Keratinocyte (primary cell): Measurements from ENCODE around the gene ZNF804B. TPM values are rescaled to one million over a fixed set of nuclear protein-coding genes. Genes with fewer than 3 reads are reported as not detected.

Experiments used
- DNase-seq: peaks from one replicate; pipeline ENCODE4 v3.0.0-alpha.2; 2011; ENCODE audit warnings: low read depth, missing footprints, low spot score
- FAIRE-seq: peaks from 2 replicates; lab custom pipeline; 2011; peaks lifted over from hg19 to GRCh38; lab: Jason Lieb, UNC
- H2AFZ ChIP-seq: 2 replicates; pipeline ENCODE4 v1.6.0; 2012; ENCODE audit warnings: low read length, control low read depth, inconsistent platforms; ENCODE audit not compliant: control insufficient read depth
- H3K27ac ChIP-seq: 2 replicates; pipeline ENCODE4 v1.5.1; 2011; ENCODE audit warnings: low read length; ENCODE audit not compliant: control insufficient read depth, insufficient read depth
- H3K27me3 ChIP-seq: 3 replicates; pipeline ENCODE4 v1.6.0; 2011; ENCODE audit warnings: low read length; ENCODE audit not compliant: control insufficient read depth, insufficient read depth; ENCODE audit errors: extremely low read depth
- H3K36me3 ChIP-seq, 2 experiments: 2 replicates in 1 of 2; 3 replicates in 1 of 2; pipeline ENCODE4 v1.5.1; 2011; ENCODE audit warnings: low read length in 2 of 2, mild to moderate bottlenecking in 1 of 2; ENCODE audit not compliant: control insufficient read depth in 2 of 2, insufficient read depth in 2 of 2; ENCODE audit errors: extremely low read depth in 1 of 2
- H3K4me1 ChIP-seq: 3 replicates; pipeline ENCODE4 v1.5.1; 2011; ENCODE audit warnings: low read length; ENCODE audit not compliant: control insufficient read depth, insufficient read depth; ENCODE audit errors: extremely low read depth
- H3K4me2 ChIP-seq: 3 replicates; pipeline ENCODE4 v1.6.0; 2011; ENCODE audit warnings: low read depth, low read length; ENCODE audit not compliant: control insufficient read depth, insufficient read depth; ENCODE audit errors: extremely low read depth
- H3K4me3 ChIP-seq, 3 experiments: fragments of 200-600 bp in 1 of 3; sonication (generic) in 1 of 3; 2 replicates in 2 of 3; 3 replicates in 1 of 3; pipeline ENCODE4 v1.5.1; 2011 to 2016; ENCODE audit warnings: low read length in 3 of 3, mild to moderate bottlenecking in 3 of 3, control low read depth in 2 of 3, inconsistent platforms in 1 of 3, low read depth in 1 of 3, mixed read lengths in 1 of 3, mixed run types in 1 of 3, moderate library complexity in 1 of 3; ENCODE audit not compliant: control insufficient read depth in 2 of 3, insufficient read depth in 2 of 3; ENCODE audit errors: extremely low read depth in 1 of 3
- H3K79me2 ChIP-seq: 2 replicates; pipeline ENCODE4 v1.6.0; 2012; ENCODE audit warnings: low read length; ENCODE audit not compliant: control insufficient read depth, insufficient read depth
- H3K9ac ChIP-seq: 3 replicates; pipeline ENCODE4 v1.6.0; 2011; ENCODE audit warnings: low read length; ENCODE audit not compliant: control insufficient read depth, insufficient read depth; ENCODE audit errors: extremely low read depth
- H3K9me1 ChIP-seq: 3 replicates; pipeline ENCODE4 v1.6.0; 2011; ENCODE audit warnings: low read length; ENCODE audit not compliant: control insufficient read depth, insufficient read depth; ENCODE audit errors: extremely low read depth
- H3K9me3 ChIP-seq: 2 replicates; pipeline ENCODE4 v1.5.1; 2012; ENCODE audit warnings: low read depth, low read length; ENCODE audit not compliant: control insufficient read depth
- H4K20me1 ChIP-seq: 3 replicates; pipeline ENCODE4 v1.6.0; 2011; ENCODE audit warnings: low read length; ENCODE audit not compliant: control insufficient read depth, insufficient read depth; ENCODE audit errors: extremely low read depth
- CTCF ChIP-seq, 3 experiments: IDR thresholded peaks in 1 of 3; conservative IDR thresholded peaks in 1 of 3; optimal IDR thresholded peaks in 1 of 3; 2 replicates in 2 of 3; 3 replicates in 1 of 3; pipeline versions ENCODE3 to v1.5.1; 2011; ENCODE audit warnings: low read length in 3 of 3, mild to moderate bottlenecking in 3 of 3, moderate library complexity in 2 of 3, control low read depth in 1 of 3, inconsistent platforms in 1 of 3; ENCODE audit not compliant: insufficient read depth in 2 of 3; ENCODE audit errors: extremely low read depth in 1 of 3
- EZH2 ChIP-seq: IDR thresholded peaks from one replicate; pipeline ENCODE4 v1.6.1; 2012; ENCODE audit warnings: inconsistent platforms, mild to moderate bottlenecking, low read length, moderate library complexity
- dilution Hi-C: fragments of 300-500 bp; cut with MboI; formaldehyde crosslinking; loops from one replicate; pipeline ENCODE4 v1.7.0; 2020; ENCODE audit warnings: low sequenced_read_pairs; ENCODE audit not compliant: extremely low pct_ligation_motif_present
- polyA plus RNA-seq, 5 experiments: library from polyadenylated mRNA; depleted of rRNA in 3 of 5; stranded (reverse) in 3 of 5; stranded (forward) in 1 of 5; unstranded in 1 of 5; fragments of >200 nt; gene quantifications; 1 replicate in 1 of 5; 2 replicates in 3 of 5; 3 replicates in 1 of 5; pipeline versions ENCODE4 v1.2.1 to v1.2.3, GENCODE V29; 2011 to 2012; ENCODE audit warnings: missing spikeins in 2 of 5, low read depth in 1 of 5, low replicate concordance in 1 of 5

The ZNF804B gene
- polyA plus RNA-seq, 1 donor (not counting 4 experiments of a cell fraction or from before 2014, with no cell fraction given), result not detected

DNA sequence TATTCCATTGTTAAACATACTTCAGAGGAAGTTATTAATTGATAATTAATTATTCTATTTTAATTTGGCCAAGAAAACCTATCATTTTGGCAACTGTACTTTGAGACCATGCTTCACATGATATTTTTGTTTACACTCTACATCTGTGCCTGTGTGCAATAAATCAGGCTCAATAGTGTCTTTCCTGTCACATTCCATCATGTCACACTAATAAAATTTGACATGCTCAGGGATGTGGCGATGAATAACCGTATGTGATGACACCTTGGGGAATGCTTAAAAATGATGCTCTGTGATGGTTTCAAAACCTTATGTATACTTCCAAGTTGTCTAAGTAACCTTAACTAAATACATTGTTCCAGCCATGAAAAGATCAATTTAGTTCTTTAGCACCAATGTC, 400.6 kb downstream of the ZNF804B start:
- TF ChIP-seq EZH2 (no peak), CTCF (optimal IDR thresholded peaks at IDR 0.05 in 1 of 3, IDR thresholded peaks at IDR 0.05 in 1 of 3, conservative IDR thresholded peaks at IDR 0.05 in 1 of 3; ENCODE audit: extremely low read depth in 1 of 3, insufficient read depth in 2 of 3, low read length in 3 of 3) (no peak)
- Histone ChIP-seq H3K4me2 (no peak overlapping the region), H4K20me1 (no peaks in the 10 kb centered on the region), H3K27ac (no peak overlapping the region), H3K79me2 (no peaks in the 10 kb centered on the region), H2AFZ (no peak overlapping the region), H3K9ac (no peak overlapping the region), H3K9me3 (no peaks in the 10 kb centered on the region), H3K27me3 (no peaks in the 10 kb centered on the region), H3K4me3 (no peak overlapping the region), H3K4me1 (no peaks in the 10 kb centered on the region), H3K36me3 (no peaks in the 10 kb centered on the region), H3K9me1 (no peaks in the 10 kb centered on the region)
- DNase-seq, result no peak
- dilution Hi-C loops, result loop anchor here (25.0 kb wide), 1 partner anchor 98 kb away; no protein-coding TSS in a partner anchor
- no peak for FAIRE-seq

DNA sequence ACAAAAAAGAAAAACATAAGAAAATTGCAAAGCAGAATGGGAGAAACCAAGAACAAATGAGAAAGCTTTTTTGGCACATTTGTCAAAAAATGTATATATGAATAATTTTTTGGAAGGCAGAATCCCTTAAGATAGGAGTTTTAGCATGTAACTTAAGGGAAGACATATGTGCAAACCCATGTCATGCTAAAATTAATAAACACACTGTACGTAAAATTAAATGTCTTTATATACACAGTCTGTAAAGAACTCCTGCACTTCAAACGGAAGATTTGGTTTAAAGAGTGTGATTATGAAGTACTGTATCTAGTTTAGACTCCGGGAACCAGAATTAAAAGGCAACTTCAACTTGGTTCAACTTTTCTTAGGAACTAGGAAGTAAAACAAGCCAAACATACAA, 405.9 kb downstream of the ZNF804B start:
- H3K27me3 ChIP-seq, result no peaks in the 10 kb centered on the region
- dilution Hi-C loops, result loop anchor here (25.0 kb wide), 1 partner anchor 103 kb away; no protein-coding TSS in a partner anchor
- no peaks in the 10 kb centered on the region for H3K79me2 ChIP-seq
- H3K4me3 ChIP-seq, result no peak overlapping the region
- no peak overlapping the region for H3K27ac ChIP-seq
- H3K9me3 ChIP-seq, result no peaks in the 10 kb centered on the region
- no peaks in the 10 kb centered on the region for H3K9me1 ChIP-seq
- H2AFZ ChIP-seq, result no peak overlapping the region
- no peaks in the 10 kb centered on the region for H3K4me1 ChIP-seq
- FAIRE-seq, result no peak
- H3K9ac ChIP-seq, result no peak overlapping the region
- TF ChIP-seq CTCF (optimal IDR thresholded peaks at IDR 0.05 in 1 of 3, IDR thresholded peaks at IDR 0.05 in 1 of 3, conservative IDR thresholded peaks at IDR 0.05 in 1 of 3; ENCODE audit: extremely low read depth in 1 of 3, insufficient read depth in 2 of 3, low read length in 3 of 3) (no peak), EZH2 (no peak)
- no peak overlapping the region for H3K4me2 ChIP-seq
- H3K36me3 ChIP-seq, result no peaks in the 10 kb centered on the region
- DNase-seq, result no peak
- no peaks in the 10 kb centered on the region for H4K20me1 ChIP-seq
